SKM-1 treated with dmso at 0.1 percent for 144 hours (cell line): Measurements from ENCODE around the gene LTBP2.

Experiments used
- DNase-seq: peaks from one replicate; lab custom pipeline; 2025; ENCODE audit not compliant: unreplicated experiment; lab: John Stamatoyannopoulos, UW

LTBP2 gene

GRCh38 chr14:74638966-74639365 lies 26.9 kb upstream of the LTBP2 start:
- no peak for DNase-seq

GRCh38 chr14:74638066-74638465 lies 26.0 kb upstream of the LTBP2 start:
- DNase-seq, result no peak

- no peak for DNase-seq
These were observed 25.1 kb upstream of the LTBP2 start for GRCh38 chr14:74637178-74637550.

GRCh38 chr14:74636424-74637177 lies 24.6 kb upstream of the LTBP2 start:
- no peak for DNase-seq

GRCh38 chr14:74635847-74636246 lies 23.8 kb upstream of the LTBP2 start:
- no peak for DNase-seq

- DNase-seq, result no peak
These were observed 22.9 kb upstream of the LTBP2 start for GRCh38 chr14:74634964-74635363.

GRCh38 chr14:74634481-74634880 lies 22.4 kb upstream of the LTBP2 start:
- no peak for DNase-seq

- DNase-seq, result no peak
These were observed 19.0 kb upstream of the LTBP2 start for GRCh38 chr14:74630881-74631690.

GRCh38 chr14:74628418-74628817 lies 16.4 kb upstream of the LTBP2 start:
- DNase-seq, result no peak

GRCh38 chr14:74627076-74627475 lies 15.0 kb upstream of the LTBP2 start:
- peak; percentile 67 for DNase-seq

- DNase-seq, result no peak
These were observed 10.2 kb upstream of the LTBP2 start for GRCh38 chr14:74622257-74622656.

- no peak for DNase-seq
These were observed 9.5 kb upstream of the LTBP2 start for GRCh38 chr14:74621556-74621955.

- DNase-seq, result no peak
These were observed 8.9 kb upstream of the LTBP2 start for GRCh38 chr14:74620923-74621322.

- DNase-seq, result no peak
These were observed 8.5 kb upstream of the LTBP2 start for GRCh38 chr14:74620497-74620921.

- no peak for DNase-seq
These were observed 7.7 kb upstream of the LTBP2 start for GRCh38 chr14:74619672-74620131.

GRCh38 chr14:74618078-74618952 lies 6.3 kb upstream of the LTBP2 start:
- peak; percentile 84 for DNase-seq

- DNase-seq, result no peak
These were observed 5.1 kb upstream of the LTBP2 start for GRCh38 chr14:74616996-74617700.

- no peak for DNase-seq
These were observed 4.5 kb upstream of the LTBP2 start for GRCh38 chr14:74616507-74616906.

- no peak for DNase-seq
These were observed 3.7 kb upstream of the LTBP2 start for GRCh38 chr14:74615735-74616134.
